ENCODE measurements around the gene C20orf144.

C20orf144 gene

DNA sequence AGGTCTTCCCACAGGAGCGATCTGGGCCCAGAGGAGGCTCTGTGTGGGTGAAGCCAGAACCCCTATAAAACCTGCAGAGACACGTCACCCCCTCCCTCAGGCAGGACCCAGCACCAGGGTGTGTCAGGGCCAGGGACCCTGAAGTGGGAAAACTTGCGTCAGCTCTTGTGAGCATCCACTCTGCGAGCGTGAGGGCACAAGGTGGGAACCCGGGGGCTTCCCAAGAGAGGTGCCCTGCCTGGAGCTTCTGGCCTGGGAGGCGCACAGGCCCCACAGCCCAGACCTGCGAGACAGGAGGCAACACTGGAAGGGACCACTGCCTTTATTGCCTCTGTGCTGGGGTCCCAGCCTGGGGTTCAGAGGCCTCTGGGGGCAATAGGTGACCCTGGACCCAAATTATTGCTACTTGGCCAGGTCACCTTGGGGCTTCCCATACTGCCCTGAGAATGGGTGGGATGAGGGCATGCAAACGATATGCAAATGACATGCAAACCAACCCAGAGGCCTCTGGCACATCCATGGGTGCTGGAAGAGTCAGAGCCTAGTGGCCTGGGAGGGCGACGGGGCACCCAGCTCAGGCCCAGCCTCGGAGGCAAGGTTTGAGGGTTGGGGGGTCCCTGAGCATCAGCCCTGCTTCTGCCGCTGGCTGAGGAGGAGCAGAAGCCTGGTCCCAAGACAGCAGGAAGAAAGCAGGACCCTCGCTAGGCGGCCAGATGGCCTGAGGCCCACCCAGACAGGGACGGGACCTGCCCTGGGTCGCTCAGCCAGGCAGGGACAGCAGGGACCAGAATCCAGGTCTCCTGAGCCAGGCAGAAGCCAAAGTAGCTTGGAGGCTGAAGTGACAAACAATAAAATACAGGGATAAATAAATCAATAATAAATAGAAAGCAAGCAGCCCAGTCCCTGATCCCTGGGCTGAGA lies 5.1 kb upstream of the C20orf144 start:
- TF ChIP-seq CTCF (IDR thresholded peaks at IDR 0.05; ENCODE audit: borderline replicate concordance, extremely low read depth, low read length, poor library complexity, severe bottlenecking) (no peak), EZH2 (IDR thresholded peaks at IDR 0.05; ENCODE audit: borderline replicate concordance, low read depth, low read length, severe bottlenecking) (no peak)
- Histone ChIP-seq H4K20me1 (ENCODE audit: insufficient read depth, low read length) (no peaks in the 10 kb centered on the region), H3K27ac (ENCODE audit: low read length) (no peak overlapping the region), H3K4me1 (ENCODE audit: insufficient read depth, low read length) (no peaks in the 10 kb centered on the region), H3K27me3 (ENCODE audit: insufficient read depth, low read length, poor library complexity) (no peaks in the 10 kb centered on the region), H3K4me3 (ENCODE audit: low read depth in 1 of 2, low read length in 2 of 2) (no peak overlapping the region), H3K4me2 (ENCODE audit: insufficient read depth, low read length) (no peak overlapping the region), H3K9me3 (ENCODE audit: insufficient read depth, low read length, severe bottlenecking) (no peaks in the 10 kb centered on the region), H3K9ac (ENCODE audit: low read depth, low read length) (no peak overlapping the region), H2AFZ (ENCODE audit: low read depth, low read length) (no peak overlapping the region), H3K79me2 (ENCODE audit: insufficient read depth, low read length) (no peaks in the 10 kb centered on the region), H3K36me3 (ENCODE audit: insufficient read depth, low read length) (peaks cover 3% of the 10 kb centered on the region; the same call in 1 of the 2 replicates)
- DNase-seq (no peak), ATAC-seq (ENCODE audit: insufficient read depth, low read depth) (no peak)

- no peak for ATAC-seq (ENCODE audit: insufficient read depth, low read depth)
- Histone ChIP-seq H3K36me3 (ENCODE audit: insufficient read depth, low read length) (peaks cover 3% of the 10 kb centered on the region; the same call in 1 of the 2 replicates), H3K9me3 (ENCODE audit: insufficient read depth, low read length, severe bottlenecking) (no peaks in the 10 kb centered on the region), H3K79me2 (ENCODE audit: insufficient read depth, low read length) (no peaks in the 10 kb centered on the region), H3K27me3 (ENCODE audit: insufficient read depth, low read length, poor library complexity) (no peaks in the 10 kb centered on the region), H3K9ac (ENCODE audit: low read depth, low read length) (no peak overlapping the region), H3K4me1 (ENCODE audit: insufficient read depth, low read length) (peaks cover 3% of the 10 kb centered on the region), H2AFZ (ENCODE audit: low read depth, low read length) (no peak overlapping the region), H3K4me3 (ENCODE audit: low read depth in 1 of 2, low read length in 2 of 2) (no peak overlapping the region), H3K27ac (ENCODE audit: low read length) (no peak overlapping the region), H3K4me2 (ENCODE audit: insufficient read depth, low read length) (no peak overlapping the region), H4K20me1 (ENCODE audit: insufficient read depth, low read length) (no peaks in the 10 kb centered on the region)
- no peak for DNase-seq
- TF ChIP-seq CTCF (IDR thresholded peaks at IDR 0.05; ENCODE audit: borderline replicate concordance, extremely low read depth, low read length, poor library complexity, severe bottlenecking) (no peak), EZH2 (IDR thresholded peaks at IDR 0.05; ENCODE audit: borderline replicate concordance, low read depth, low read length, severe bottlenecking) (no peak)
Observed at GRCh38 chr20:33657704-33658095, 4.4 kb upstream of the C20orf144 start.

DNA sequence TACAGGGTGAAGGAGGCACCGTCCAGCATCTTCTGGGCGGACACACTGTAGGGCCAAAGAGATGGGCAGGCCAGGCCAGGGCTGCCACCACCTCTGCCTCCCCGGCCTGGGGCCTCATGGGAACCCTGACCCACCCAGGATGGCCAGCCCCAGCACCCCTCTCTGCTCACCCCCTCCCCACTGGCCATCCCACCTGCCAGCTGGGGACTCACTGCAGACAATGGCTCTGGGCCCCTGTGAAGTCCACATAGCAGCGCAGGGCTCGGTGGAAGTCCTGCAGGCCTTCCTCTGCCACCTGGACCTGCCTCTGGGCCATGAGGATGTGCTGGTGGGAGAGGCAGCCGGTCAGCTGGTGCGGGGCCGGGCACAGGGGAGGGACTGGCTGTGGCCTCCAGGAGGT lies 3.6 kb upstream of the C20orf144 start:
- Histone ChIP-seq H3K9ac (ENCODE audit: low read depth, low read length) (no peak overlapping the region), H3K9me3 (ENCODE audit: insufficient read depth, low read length, severe bottlenecking) (no peaks in the 10 kb centered on the region), H3K4me2 (ENCODE audit: insufficient read depth, low read length) (no peak overlapping the region), H2AFZ (ENCODE audit: low read depth, low read length) (no peak overlapping the region), H3K27ac (ENCODE audit: low read length) (no peak overlapping the region), H3K4me1 (ENCODE audit: insufficient read depth, low read length) (peaks cover 10% of the 10 kb centered on the region), H3K27me3 (ENCODE audit: insufficient read depth, low read length, poor library complexity) (no peaks in the 10 kb centered on the region), H3K79me2 (ENCODE audit: insufficient read depth, low read length) (no peaks in the 10 kb centered on the region), H4K20me1 (ENCODE audit: insufficient read depth, low read length) (no peaks in the 10 kb centered on the region), H3K4me3 (ENCODE audit: low read depth in 1 of 2, low read length in 2 of 2) (no peak overlapping the region), H3K36me3 (ENCODE audit: insufficient read depth, low read length) (peaks cover 3% of the 10 kb centered on the region; the same call in 1 of the 2 replicates)
- no peak for ATAC-seq (ENCODE audit: insufficient read depth, low read depth)
- no peak for DNase-seq
- TF ChIP-seq CTCF (IDR thresholded peaks at IDR 0.05; ENCODE audit: borderline replicate concordance, extremely low read depth, low read length, poor library complexity, severe bottlenecking) (no peak), EZH2 (IDR thresholded peaks at IDR 0.05; ENCODE audit: borderline replicate concordance, low read depth, low read length, severe bottlenecking) (no peak)
